GM18519 (cell line): Measurements from ENCODE around the gene PPM1B.
"Not testable (repeated sequence)": the region's sequence is repeated elsewhere in the genome, so short reads cannot be mapped to it uniquely, and the experiment has no call there.

Source experiments
- ATAC-seq: cut with Tn5 transposase; IDR thresholded peaks from one replicate; pipeline ENCODE4 v1.9.1; 2021; ENCODE audit warnings: mild to moderate bottlenecking, moderate library complexity; ENCODE audit not compliant: unreplicated experiment, low FRiP score

PPM1B gene

GRCh38 chr2:44168681-44169154 is at the start of gene PPM1B:
Gene PPM1B, plus strand, starts transcription at chr2:44168875. Its CDS starts 32,325 bp downstream, at chr2:44201200.
- peak; percentile 41 for ATAC-seq

- no peak for ATAC-seq
These were observed 48.8 kb upstream of the PPM1B start for GRCh38 chr2:44119878-44120277.

GRCh38 chr2:44120428-44120827 is 48.2 kb upstream of the PPM1B start:
- no peak for ATAC-seq

- no peak for ATAC-seq
These were observed 46.8 kb upstream of the PPM1B start for GRCh38 chr2:44121899-44122298.

- no peak for ATAC-seq
These were observed 44.2 kb upstream of the PPM1B start for GRCh38 chr2:44124500-44124899.

- no peak for ATAC-seq
These were observed 42.4 kb upstream of the PPM1B start for GRCh38 chr2:44126106-44126797.

GRCh38 chr2:44130441-44130840 is 38.2 kb upstream of the PPM1B start:
- ATAC-seq, result no peak

GRCh38 chr2:44131177-44131576 is 37.5 kb upstream of the PPM1B start:
- ATAC-seq, result no peak

GRCh38 chr2:44133602-44134001 is 35.1 kb upstream of the PPM1B start:
- not testable (repeated sequence) for ATAC-seq

- no peak for ATAC-seq
These were observed 33.8 kb upstream of the PPM1B start for GRCh38 chr2:44134848-44135247.

GRCh38 chr2:44135296-44135695 is 33.4 kb upstream of the PPM1B start:
- no peak for ATAC-seq

GRCh38 chr2:44135771-44136170 is 32.9 kb upstream of the PPM1B start:
- no peak for ATAC-seq

GRCh38 chr2:44136252-44136651 is 32.4 kb upstream of the PPM1B start:
- ATAC-seq, result no peak

- no peak for ATAC-seq
These were observed 31.6 kb upstream of the PPM1B start for GRCh38 chr2:44137048-44137447.

- ATAC-seq, result no peak
These were observed 30.7 kb upstream of the PPM1B start for GRCh38 chr2:44137872-44138551.

GRCh38 chr2:44139741-44140140 is 28.9 kb upstream of the PPM1B start:
- no peak for ATAC-seq

- no peak for ATAC-seq
These were observed 26.4 kb upstream of the PPM1B start for GRCh38 chr2:44142306-44142705.

GRCh38 chr2:44143701-44144100 is 25.0 kb upstream of the PPM1B start:
- no peak for ATAC-seq

- ATAC-seq, result no peak
These were observed 19.7 kb upstream of the PPM1B start for GRCh38 chr2:44148999-44149398.

GRCh38 chr2:44150473-44150872 is 18.2 kb upstream of the PPM1B start:
- no peak for ATAC-seq

GRCh38 chr2:44152865-44153669 is 15.6 kb upstream of the PPM1B start:
- ATAC-seq, result no peak
